Kidney glomerular epithelial cell (primary cell): ENCODE results near the gene GRHPR.
"Not testable (repeated sequence)": the region's sequence is repeated elsewhere in the genome, so short reads cannot be mapped to it uniquely, and the experiment has no call there.

Experiments used
- DNase-seq: peaks from one replicate; lab custom pipeline; 2025; lab: John Stamatoyannopoulos, UW

The GRHPR gene

GRCh38 chr9:37422289-37423104 lies at the start of gene GRHPR:
TSS of gene GRHPR (plus strand) at chr9:37422696. CDS start at chr9:37422751, 55 bp downstream.
- peak; percentile 64 for DNase-seq

GRCh38 chr9:37372839-37373238 lies 49.7 kb upstream of the GRHPR start:
- no peak for DNase-seq

- no peak for DNase-seq
These were observed 48.9 kb upstream of the GRHPR start for GRCh38 chr9:37373621-37374020.

GRCh38 chr9:37374892-37375291 lies 47.6 kb upstream of the GRHPR start:
- no peak for DNase-seq

GRCh38 chr9:37377688-37378612 lies 44.5 kb upstream of the GRHPR start:
- no peak for DNase-seq

- DNase-seq: no peak
These were observed 43.9 kb upstream of the GRHPR start for GRCh38 chr9:37378613-37379004.

- DNase-seq: no peak
These were observed 42.7 kb upstream of the GRHPR start for GRCh38 chr9:37379835-37380234.

GRCh38 chr9:37380570-37380969 lies 41.9 kb upstream of the GRHPR start:
- no peak for DNase-seq

- no peak for DNase-seq
These were observed 41.3 kb upstream of the GRHPR start for GRCh38 chr9:37381094-37381741.

- DNase-seq: no peak
These were observed 40.1 kb upstream of the GRHPR start for GRCh38 chr9:37382161-37382981.

- no peak for DNase-seq
These were observed 39.5 kb upstream of the GRHPR start for GRCh38 chr9:37382982-37383357.

- no peak for DNase-seq
These were observed 39.1 kb upstream of the GRHPR start for GRCh38 chr9:37383393-37383792.

- DNase-seq: no peak
These were observed 38.4 kb upstream of the GRHPR start for GRCh38 chr9:37383876-37384746.

- no peak for DNase-seq
These were observed 37.2 kb upstream of the GRHPR start for GRCh38 chr9:37385286-37385685.

GRCh38 chr9:37386988-37387387 lies 35.5 kb upstream of the GRHPR start:
- no peak for DNase-seq

GRCh38 chr9:37390759-37391158 lies 31.7 kb upstream of the GRHPR start:
- no peak for DNase-seq

GRCh38 chr9:37392272-37392671 lies 30.2 kb upstream of the GRHPR start:
- DNase-seq: no peak

GRCh38 chr9:37395229-37395628 lies 27.3 kb upstream of the GRHPR start:
- no peak for DNase-seq

GRCh38 chr9:37395663-37396062 lies 26.8 kb upstream of the GRHPR start:
- DNase-seq: no peak

- DNase-seq: not testable (repeated sequence)
These were observed 24.5 kb upstream of the GRHPR start for GRCh38 chr9:37397948-37398347.
